HCT116 (cell line): ENCODE results near the gene TTF2. TPM values are rescaled to one million over a fixed set of nuclear protein-coding genes. Genes with fewer than 3 reads are reported as not detected.

Experiments used
- ATAC-seq: fragments of 200-7000 bp; cut with Tn5 transposase; 2 replicates; pipeline ENCODE4 v1.9.1; 2020; ENCODE audit warnings: mild to moderate bottlenecking, moderate library complexity
- BruUV-seq: library from RNA; stranded (reverse); fragments of 400-500 nt; replicated peaks from 2 replicates; lab custom pipeline; 2021; lab: Mats Ljungman, UMichigan
- CTCF ChIA-PET: fragments of 300-600 bp; sonication (Branson Sonifier 250); formaldehyde crosslinking; loops from one replicate; lab custom pipeline; 2021; ENCODE audit warnings: antibody characterized with exemption; lab: Charles Lee
- POLR2A ChIA-PET: fragments of 300-600, 350-600 bp; sonication (Branson Sonifier 250); formaldehyde crosslinking; loops from one replicate; lab custom pipeline; 2021; ENCODE audit warnings: antibody characterized with exemption; lab: Charles Lee
- RAD21 ChIA-PET, 2 experiments: fragments of 300-600 bp; sonication (Branson Sonifier 250); formaldehyde crosslinking; loops; one replicate each; lab custom pipeline; 2023; ENCODE audit warnings: low total read pairs in 2 of 2; ENCODE audit not compliant: uncharacterized antibody in 2 of 2, unreplicated experiment in 2 of 2, low non-redundant PET in 1 of 2; lab: Charles Lee
- DNase-seq: peaks from one replicate; pipeline ENCODE4 v3.0.0-alpha.2; 2010; ENCODE audit warnings: low read depth, low spot score
- H2AFZ ChIP-seq: fragments of 200-600 bp; shearing (Covaris generic), sonication (generic); 2 replicates; pipeline ENCODE4 v1.6.1; 2017; ENCODE audit warnings: low read depth, mixed run types, mixed read lengths, antibody characterized with exemption, low read length; ENCODE audit not compliant: poor library complexity, severe bottlenecking
- H3K27ac ChIP-seq: 2 replicates; pipeline ENCODE4 v1.5.1; 2012; ENCODE audit warnings: low read depth, low read length
- H3K27me3 ChIP-seq: fragments of 200-600 bp; sonication (generic); 2 replicates; pipeline ENCODE4 v1.6.1; 2016; ENCODE audit warnings: mixed run types, low read length, mixed read lengths; ENCODE audit not compliant: insufficient read depth
- H3K36me3 ChIP-seq, 2 experiments: fragments of 200-500 bp in 1 of 2; fragments of 200-600 bp in 1 of 2; sonication (Bioruptor generic) in 1 of 2; sonication (generic) in 1 of 2; 2 replicates each; pipeline versions ENCODE4 v1.5.1 to v1.6.1; 2014 to 2016; ENCODE audit warnings: low read length in 2 of 2, inconsistent platforms in 1 of 2, mixed read lengths in 1 of 2, mixed run types in 1 of 2; ENCODE audit not compliant: insufficient read depth in 2 of 2, control insufficient read depth in 1 of 2
- H3K4me1 ChIP-seq, 2 experiments: fragments of 200-600 bp in 1 of 2; sonication (generic) in 1 of 2; 2 replicates each; pipeline versions ENCODE4 v1.5.1 to v1.6.1; 2012 to 2017; ENCODE audit warnings: low read length in 2 of 2, inconsistent platforms in 1 of 2, mild to moderate bottlenecking in 1 of 2, mixed read lengths in 1 of 2, mixed run types in 1 of 2, moderate library complexity in 1 of 2; ENCODE audit not compliant: insufficient read depth in 2 of 2, control insufficient read depth in 1 of 2
- H3K4me2 ChIP-seq: fragments of 200-600 bp; sonication (generic); 2 replicates; pipeline ENCODE4 v1.6.1; 2017; ENCODE audit warnings: mixed run types, low read length, mixed read lengths
- H3K4me3 ChIP-seq, 2 experiments: fragments of 200-600 bp in 1 of 2; sonication (generic) in 1 of 2; replicated peaks in 1 of 2; 2 replicates each; pipeline ENCODE4 v1.5.1; 2011 to 2016; ENCODE audit warnings: low read length in 2 of 2, control low read depth in 1 of 2, low read depth in 1 of 2, mild to moderate bottlenecking in 1 of 2, mixed read lengths in 1 of 2, mixed run types in 1 of 2
- H3K79me2 ChIP-seq: fragments of 200-600 bp; sonication (generic); 2 replicates; pipeline ENCODE4 v1.6.1; 2017; ENCODE audit warnings: mild to moderate bottlenecking, mixed run types, low read length, moderate library complexity, mixed read lengths; ENCODE audit not compliant: insufficient read depth
- H3K9ac ChIP-seq: fragments of 200-600 bp; sonication (generic); 2 replicates; pipeline ENCODE4 v1.6.1; 2016; ENCODE audit warnings: low read length, mixed read lengths
- H3K9me2 ChIP-seq: fragments of 200-600 bp; sonication (generic), shearing (Covaris generic); 2 replicates; pipeline ENCODE4 v1.6.1; 2017; ENCODE audit warnings: mixed run types, mild to moderate bottlenecking, moderate library complexity; ENCODE audit not compliant: insufficient read depth
- H3K9me3 ChIP-seq, 2 experiments: fragments of 200-500 bp in 1 of 2; fragments of 200-600 bp in 1 of 2; sonication (Bioruptor generic) in 1 of 2; sonication (generic) in 1 of 2; 2 replicates each; pipeline ENCODE4 v1.6.1; 2014 to 2017; ENCODE audit warnings: low read length in 2 of 2, mixed read lengths in 2 of 2, inconsistent platforms in 1 of 2, low read depth in 1 of 2, mild to moderate bottlenecking in 1 of 2, mixed run types in 1 of 2, moderate library complexity in 1 of 2; ENCODE audit not compliant: control insufficient read depth in 1 of 2, insufficient read depth in 1 of 2
- H4K20me1 ChIP-seq: fragments of 200-600 bp; sonication (generic), shearing (Covaris generic); 2 replicates; pipeline ENCODE4 v1.6.1; 2017; ENCODE audit warnings: mixed run types, mild to moderate bottlenecking, moderate library complexity; ENCODE audit not compliant: insufficient read depth
- ATF3 ChIP-seq: IDR thresholded peaks from 2 replicates; pipeline ENCODE4 v1.6.1; 2012
- CBX3 ChIP-seq: IDR thresholded peaks from 2 replicates; pipeline ENCODE4 v1.6.1; 2012; ENCODE audit warnings: low read depth
- CEBPB ChIP-seq: IDR thresholded peaks from 2 replicates; pipeline ENCODE4 v1.6.1; 2012; ENCODE audit warnings: low read depth
- CTCF ChIP-seq, 3 experiments: fragments of 200-600 bp in 1 of 3; sonication (generic) in 1 of 3; IDR thresholded peaks in 2 of 3; conservative IDR thresholded peaks in 1 of 3; 2 replicates each; pipeline ENCODE4 v1.5.1; 2012 to 2017; ENCODE audit warnings: low read depth in 2 of 3, low read length in 2 of 3, antibody characterized with exemption in 1 of 3, borderline replicate concordance in 1 of 3, control low read depth in 1 of 3, mild to moderate bottlenecking in 1 of 3, mixed read lengths in 1 of 3, mixed run types in 1 of 3, moderate library complexity in 1 of 3; ENCODE audit not compliant: insufficient read depth in 1 of 3
- EGR1 ChIP-seq: IDR thresholded peaks from 2 replicates; pipeline ENCODE4 v1.6.1; 2012; ENCODE audit warnings: low read depth
- ELF1 ChIP-seq: IDR thresholded peaks from 2 replicates; pipeline ENCODE4 v1.6.1; 2012; ENCODE audit warnings: low read depth, borderline replicate concordance
- EZH2 ChIP-seq: fragments of 200-600 bp; sonication (generic); IDR thresholded peaks from 2 replicates; pipeline ENCODE4 v1.6.1; 2017; ENCODE audit warnings: antibody characterized with exemption, mixed run types
- EZH2phosphoT487 ChIP-seq: fragments of 200-600 bp; IDR thresholded peaks from 2 replicates; pipeline ENCODE4 v1.6.1; 2018; ENCODE audit warnings: antibody characterized with exemption, borderline replicate concordance
- FOSL1 ChIP-seq: IDR thresholded peaks from 2 replicates; pipeline ENCODE4 v1.6.1; 2012; ENCODE audit warnings: low read depth
- JUND ChIP-seq: IDR thresholded peaks from 2 replicates; pipeline ENCODE4 v1.6.1; 2012
- MAX ChIP-seq: IDR thresholded peaks from 2 replicates; pipeline ENCODE4 v1.6.1; 2012
- POLR2A ChIP-seq: IDR thresholded peaks from 2 replicates; pipeline ENCODE4 v1.7.0; 2011; ENCODE audit warnings: borderline replicate concordance; ENCODE audit not compliant: insufficient read depth, insufficient read length; ENCODE audit errors: extremely low read depth
- POLR2AphosphoS5 ChIP-seq: IDR thresholded peaks from 2 replicates; pipeline ENCODE4 v1.6.1; 2011; ENCODE audit warnings: mild to moderate bottlenecking, low read depth, low read length, moderate library complexity
- RAD21 ChIP-seq: IDR thresholded peaks from 2 replicates; pipeline ENCODE4 v1.6.1; 2012; ENCODE audit warnings: low read depth, mild to moderate bottlenecking
- SIN3A ChIP-seq: IDR thresholded peaks from 2 replicates; pipeline ENCODE4 v1.6.1; 2012; ENCODE audit warnings: low read depth
- SP1 ChIP-seq: IDR thresholded peaks from 2 replicates; pipeline ENCODE4 v1.6.1; 2012; ENCODE audit warnings: low read depth
- SRF ChIP-seq: IDR thresholded peaks from 2 replicates; pipeline ENCODE4 v1.6.1; 2012; ENCODE audit warnings: low read depth
- YY1 ChIP-seq: IDR thresholded peaks from 2 replicates; pipeline ENCODE4 v1.6.1; 2011; ENCODE audit warnings: low read length, low read depth, moderate library complexity, mild to moderate bottlenecking; ENCODE audit not compliant: insufficient replicate concordance; ENCODE audit errors: extremely low read depth
- ZFX ChIP-seq: fragments of 450-650 bp; IDR thresholded peaks from 2 replicates; pipeline ENCODE4 v1.6.1; 2017
- ZNF274 ChIP-seq: fragments of 200-500 bp; sonication (Bioruptor generic); IDR thresholded peaks from 2 replicates; pipeline ENCODE4 v1.6.1; 2014; ENCODE audit warnings: mild to moderate bottlenecking, low read depth, low read length, inconsistent platforms
- intact Hi-C: fragments of 100-400 bp; cut with micrococcal nuclease; formaldehyde crosslinking; loops from 2 replicates; pipeline ENCODE4 v1.10.0; 2022
- total RNA-seq: library from RNA; stranded (reverse); gene quantifications from one replicate; pipeline ENCODE4 v1.2.1, GENCODE V29; 2021; ENCODE audit not compliant: unreplicated experiment

The TTF2 gene
- total RNA-seq, 1 experiment from 2014 or later = 60.3 TPM

GRCh38 chr1:117032266-117032665 lies 27.9 kb upstream of the TTF2 start (continued):
- no peak for TF ChIP-seq POLR2AphosphoS5
- no peak for TF ChIP-seq JUND
- no peak for TF ChIP-seq RAD21

GRCh38 chr1:117032681-117033539 lies 27.2 kb upstream of the TTF2 start:
- POLR2A ChIA-PET = no interaction called here
- ATAC-seq = no peak
- BruUV-seq = no TSS peak

More at GRCh38 chr1:117032681-117033539, 27.2 kb upstream of the TTF2 start:
- H3K9me3 ChIP-seq = no peaks in the 10 kb centered on the region
- no peaks in the 10 kb centered on the region for H3K4me1 ChIP-seq
- TF ChIP-seq ZNF274 (no peak), CTCF (IDR thresholded peaks at IDR 0.05 in 2 of 3, conservative IDR thresholded peaks at IDR 0.05 in 1 of 3; ENCODE audit: borderline replicate concordance in 1 of 3, insufficient read depth in 1 of 3, low read depth in 2 of 3, low read length in 2 of 3) (no peak), EZH2phosphoT487 (no peak), ZFX (no peak), YY1 (no peak), MAX (no peak), POLR2A (no peak), CEBPB (no peak), POLR2AphosphoS5 (no peak), EGR1 (no peak), ELF1 (no peak), SIN3A (no peak), CBX3 (no peak), RAD21 (no peak), SRF (no peak), EZH2 (no peak), SP1 (no peak), ATF3 (no peak), FOSL1 (no peak)
- intact Hi-C loops = no loop called here
- ChIA-PET CTCF (no interaction called here), RAD21 (no interaction called here)
- no peaks in the 10 kb centered on the region for H4K20me1 ChIP-seq
- H2AFZ ChIP-seq = no peak overlapping the region
- no peaks in the 10 kb centered on the region for H3K36me3 ChIP-seq
- H3K27ac ChIP-seq = no peak overlapping the region
- no peaks in the 10 kb centered on the region for H3K79me2 ChIP-seq
- no peak for DNase-seq
- no peak overlapping the region for H3K4me3 ChIP-seq
- H3K27me3 ChIP-seq = no peaks in the 10 kb centered on the region
- no peak overlapping the region for H3K9ac ChIP-seq
- no peaks in the 10 kb centered on the region for H3K9me2 ChIP-seq
- no peak overlapping the region for H3K4me2 ChIP-seq
